Measurements from ENCODE around the gene HHLA2. TPM values are rescaled to one million over a fixed set of nuclear protein-coding genes. Genes with fewer than 3 reads are reported as not detected.
"Not testable (repeated sequence)": the region's sequence is repeated elsewhere in the genome, so short reads cannot be mapped to it uniquely, and the experiment has no call there.

HHLA2 gene
- total RNA-seq, 1 donor: not detected

DNA sequence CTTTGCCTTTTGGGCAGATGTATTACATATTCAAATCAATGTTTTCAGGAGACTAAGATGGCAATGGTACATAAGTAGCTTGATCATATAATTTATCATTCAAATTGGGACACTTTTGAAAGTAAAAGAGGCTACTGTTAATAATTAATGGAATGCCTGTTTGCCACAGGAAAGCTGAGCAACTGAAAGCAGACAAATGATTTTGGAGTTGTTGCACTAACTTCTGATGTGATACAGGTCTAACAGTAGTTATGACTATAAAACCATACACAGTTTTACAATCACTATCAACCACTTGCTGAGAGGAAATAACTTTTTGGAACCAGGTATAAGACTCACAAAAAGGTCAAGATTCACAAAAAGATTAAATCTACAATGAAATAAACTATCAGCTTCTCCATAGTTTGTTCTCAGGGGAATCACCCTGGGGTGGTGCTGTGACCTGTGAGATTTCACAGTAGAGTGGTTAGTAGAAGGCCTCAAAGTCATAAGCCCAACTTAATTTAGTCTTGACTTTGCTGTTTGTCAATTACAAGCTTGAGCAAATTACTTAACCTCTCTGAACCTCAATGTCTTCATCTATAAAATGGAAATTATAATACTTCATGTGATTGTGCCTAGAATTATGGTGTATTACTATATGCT lies 42.7 kb downstream of the HHLA2 start:
- no peak for DNase-seq (ENCODE audit: low read depth in 2 of 3, low spot score in 2 of 3)

DNA sequence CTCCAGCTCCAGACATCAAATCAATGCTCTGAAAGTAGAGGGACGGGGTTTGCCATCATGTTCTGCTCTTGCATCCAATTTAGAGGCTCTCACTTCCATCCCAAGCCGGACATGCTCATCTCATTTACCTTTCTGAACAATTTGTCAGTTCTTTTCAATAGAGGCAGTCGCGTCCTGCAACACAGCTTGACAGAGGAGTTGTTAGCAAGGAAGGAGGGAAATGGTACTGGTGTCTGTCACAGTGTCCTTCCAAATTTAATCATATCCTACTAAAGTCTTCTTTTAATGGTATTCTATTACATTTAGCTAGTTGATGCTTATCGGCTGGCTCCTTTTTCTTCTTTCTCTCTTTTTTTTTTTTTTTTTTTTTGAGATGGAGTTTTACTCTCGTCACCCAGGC lies 45.6 kb downstream of the HHLA2 start:
- no peak for DNase-seq (ENCODE audit: low read depth in 2 of 3, low spot score in 2 of 3)

DNA sequence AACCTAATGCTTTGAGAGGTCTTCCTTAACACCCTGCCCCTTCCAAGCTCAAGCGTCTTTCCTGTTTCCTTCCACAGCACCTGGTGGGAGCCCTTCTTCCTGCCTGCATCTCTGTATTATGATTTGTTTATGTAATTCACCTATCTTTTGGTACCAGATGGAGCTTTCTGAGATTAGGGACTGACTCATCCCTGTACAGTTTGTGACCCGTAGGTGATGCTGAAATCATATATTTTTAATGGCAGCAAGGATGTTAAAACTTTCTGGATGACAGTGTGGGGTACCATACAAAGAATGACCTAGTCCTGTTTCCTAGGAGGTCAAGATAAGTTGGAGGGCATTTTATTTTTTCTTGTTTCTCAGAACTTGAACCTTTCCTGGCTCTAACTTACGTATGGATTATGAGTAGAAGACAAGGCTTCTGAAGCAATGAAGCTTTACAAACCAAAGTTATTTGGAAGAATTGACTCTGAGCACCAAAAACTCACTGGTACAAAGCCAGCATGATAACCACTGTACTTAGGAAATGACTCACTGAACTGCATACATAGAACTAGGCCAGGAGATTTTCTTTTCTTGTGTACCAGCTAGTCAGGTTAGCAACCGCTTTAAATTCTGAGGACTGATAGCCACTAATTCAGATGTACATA lies 46.6 kb downstream of the HHLA2 start:
- DNase-seq (ENCODE audit: low read depth in 2 of 3, low spot score in 2 of 3): no peak

DNA sequence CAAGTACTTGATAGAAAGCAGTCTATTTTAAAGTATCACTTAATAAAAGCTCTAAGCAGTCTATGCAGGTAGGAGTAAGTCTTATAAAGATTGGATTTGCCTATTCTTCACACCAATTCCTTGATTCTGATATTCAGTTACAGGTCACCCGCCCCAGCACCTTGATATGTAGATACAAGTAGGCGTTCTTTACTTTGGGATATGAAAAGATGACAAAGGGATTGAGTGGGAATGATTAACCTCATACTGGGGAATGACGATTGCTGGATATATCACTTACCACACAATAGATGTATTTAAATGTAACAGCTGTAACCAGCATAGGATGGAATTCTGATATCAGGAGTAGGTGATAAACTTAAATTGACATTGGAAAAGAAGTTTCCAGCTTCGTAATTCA lies 47.1 kb downstream of the HHLA2 start:
- no peak for DNase-seq (ENCODE audit: low read depth in 2 of 3, low spot score in 2 of 3)

DNA sequence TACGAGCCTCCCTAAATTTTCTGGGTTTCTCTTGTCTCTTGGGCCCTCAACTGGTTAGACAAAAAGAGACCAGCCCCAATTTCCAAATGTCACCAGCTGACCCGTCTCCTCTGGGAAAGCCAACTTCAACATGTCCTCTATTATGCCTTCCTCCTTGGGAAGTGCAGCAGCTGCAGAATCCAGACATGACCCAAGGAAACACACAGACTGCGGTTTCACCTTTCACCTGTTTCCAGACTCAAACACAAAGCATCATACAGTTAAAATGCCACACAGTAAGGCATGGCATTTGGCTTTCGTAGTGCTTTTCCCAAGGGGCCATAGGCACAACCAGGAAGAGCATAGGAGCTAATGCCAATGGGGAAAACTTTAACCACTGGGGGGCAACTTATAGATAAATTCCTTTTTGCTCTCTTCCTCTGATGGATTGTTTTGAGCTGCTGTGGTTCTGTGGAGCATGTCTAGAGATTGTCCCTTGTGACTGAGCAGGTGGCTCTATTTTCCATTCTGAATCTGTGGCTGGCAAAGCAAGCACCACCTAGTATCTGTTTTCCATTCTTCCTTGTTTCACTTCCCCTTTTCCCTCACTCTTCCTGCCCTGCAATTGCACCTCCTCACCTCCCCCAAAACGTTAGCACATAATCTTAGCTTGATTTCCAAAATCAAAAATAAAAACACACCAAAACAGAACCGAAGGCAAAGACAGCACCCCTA lies 49.3 kb downstream of the HHLA2 start:
- no peak for DNase-seq (ENCODE audit: low read depth in 2 of 3, low spot score in 2 of 3)

DNA sequence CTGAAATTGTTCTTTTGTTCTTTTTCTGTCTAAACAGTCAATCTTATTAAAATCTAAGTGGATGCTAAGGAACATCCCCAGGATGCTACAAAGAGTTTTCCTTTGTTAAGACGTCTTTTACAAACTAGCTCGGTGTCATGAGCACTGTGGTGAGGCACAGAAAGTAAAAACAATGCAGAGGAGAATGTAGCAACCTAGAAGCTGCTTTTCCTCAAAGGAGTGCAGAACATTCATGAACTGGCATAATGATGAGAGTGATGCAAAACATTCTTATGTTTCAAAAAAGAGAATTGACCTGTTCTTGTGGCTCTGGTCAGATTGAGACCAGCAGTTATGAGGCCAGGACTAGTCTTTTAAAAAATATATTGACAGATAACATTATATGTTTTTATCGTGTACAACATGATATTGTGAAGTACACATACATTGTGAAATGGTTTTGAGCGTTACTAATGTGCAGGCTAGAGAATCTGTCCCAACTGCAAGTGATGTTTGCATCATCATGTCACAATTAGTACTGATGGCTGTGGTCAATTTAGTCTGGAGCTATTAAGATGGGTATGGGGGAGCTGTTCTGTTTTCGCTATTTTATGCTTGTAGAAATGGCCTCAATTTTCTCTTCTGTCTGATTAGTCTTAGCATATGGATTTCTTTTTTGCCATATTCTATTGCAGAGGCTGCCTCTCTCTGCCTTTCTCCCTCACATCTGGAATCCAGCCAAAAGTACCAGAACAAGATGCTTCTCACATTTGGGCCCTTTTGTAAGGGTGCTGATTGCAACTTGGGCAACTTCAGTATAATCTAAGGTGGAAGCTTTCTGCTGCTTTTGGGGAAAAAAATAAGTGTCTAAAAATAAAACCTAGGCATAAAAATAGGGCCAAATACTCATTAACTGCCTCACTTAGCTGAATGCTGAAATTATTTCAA lies 50.2 kb downstream of the HHLA2 start:
- DNase-seq (ENCODE audit: low read depth in 2 of 3, low spot score in 2 of 3): no peak

DNA sequence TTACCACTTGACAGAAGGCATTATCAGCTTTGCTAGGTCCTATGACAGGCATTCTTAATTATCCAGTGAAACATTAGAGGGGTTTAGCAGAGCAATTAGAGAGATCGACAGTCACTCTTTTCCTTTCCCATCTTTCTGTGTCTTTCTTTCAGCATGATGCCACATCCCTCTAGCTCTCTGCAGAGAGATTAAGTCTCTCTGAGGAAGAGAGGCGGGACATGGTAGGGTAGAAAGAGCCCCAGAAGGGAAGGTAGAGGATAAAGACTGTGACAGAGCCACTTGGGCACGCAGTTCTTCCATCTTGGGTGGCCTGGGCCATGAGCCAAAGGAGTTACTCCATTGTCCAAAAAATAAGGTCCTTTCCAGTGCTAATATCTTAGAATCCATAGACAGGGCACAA lies 55.8 kb downstream of the HHLA2 start:
- DNase-seq (ENCODE audit: low read depth in 2 of 3, low spot score in 2 of 3): no peak

DNA sequence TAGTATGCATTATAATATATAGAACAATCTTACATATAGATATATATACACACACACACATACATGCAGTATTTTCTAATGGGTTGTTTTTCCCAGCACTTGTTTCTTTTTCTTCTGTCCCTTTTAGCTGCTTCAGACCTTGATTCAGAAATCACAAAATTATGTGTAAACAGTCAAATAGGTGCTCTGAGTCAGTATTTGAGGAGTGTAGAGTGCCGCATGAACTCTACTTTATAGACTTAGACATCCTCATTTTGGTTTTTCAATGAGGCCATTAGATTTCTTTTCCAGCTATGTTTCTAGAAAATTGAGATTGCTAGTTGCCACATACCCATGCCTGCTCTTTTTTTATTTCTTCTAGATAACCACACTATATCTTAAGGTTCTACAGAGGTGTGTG lies 58.2 kb downstream of the HHLA2 start:
- DNase-seq (ENCODE audit: low read depth in 2 of 3, low spot score in 2 of 3): no peak

DNA sequence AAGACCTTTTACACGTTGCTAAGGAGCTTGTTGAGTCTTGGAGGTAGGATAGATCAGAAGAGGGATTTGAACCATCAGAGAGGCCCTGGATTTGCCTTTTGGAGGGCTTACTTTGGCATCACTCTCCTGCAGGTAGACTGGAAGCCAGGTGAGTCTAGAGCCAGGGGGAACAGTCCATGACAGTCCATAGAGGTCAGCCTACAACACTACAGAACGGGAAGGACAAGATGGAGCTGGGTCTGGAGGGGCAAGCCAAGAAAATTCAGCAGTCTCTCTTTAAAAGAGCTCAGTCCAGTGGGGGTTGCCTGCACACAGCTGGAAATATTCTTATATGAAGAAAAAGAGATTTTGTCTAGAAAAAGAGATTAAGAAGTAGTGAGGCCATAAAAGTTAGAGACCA lies 60.7 kb downstream of the HHLA2 start:
- no peak for DNase-seq (ENCODE audit: low read depth in 2 of 3, low spot score in 2 of 3)

DNA sequence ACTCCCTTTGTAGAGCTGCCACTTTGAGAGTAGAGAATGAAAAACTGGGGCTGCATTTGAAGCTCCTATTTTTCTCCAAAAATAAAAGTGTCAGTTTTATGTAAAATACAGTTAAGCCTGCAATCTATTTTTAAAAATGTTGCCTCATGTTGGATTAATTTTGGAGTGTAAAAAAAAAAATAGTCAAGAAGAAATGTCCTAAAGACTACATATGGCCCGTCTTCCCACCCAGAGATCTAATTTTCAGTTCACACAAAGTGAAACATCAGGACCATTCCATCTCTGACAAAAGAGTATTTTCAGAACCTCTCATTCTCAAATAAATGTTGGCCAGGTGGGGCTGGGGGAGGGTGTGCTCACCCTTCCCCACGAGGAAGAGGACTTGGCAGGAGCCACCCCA lies 62.7 kb downstream of the HHLA2 start:
- DNase-seq (ENCODE audit: low read depth in 2 of 3, low spot score in 2 of 3): no peak

DNA sequence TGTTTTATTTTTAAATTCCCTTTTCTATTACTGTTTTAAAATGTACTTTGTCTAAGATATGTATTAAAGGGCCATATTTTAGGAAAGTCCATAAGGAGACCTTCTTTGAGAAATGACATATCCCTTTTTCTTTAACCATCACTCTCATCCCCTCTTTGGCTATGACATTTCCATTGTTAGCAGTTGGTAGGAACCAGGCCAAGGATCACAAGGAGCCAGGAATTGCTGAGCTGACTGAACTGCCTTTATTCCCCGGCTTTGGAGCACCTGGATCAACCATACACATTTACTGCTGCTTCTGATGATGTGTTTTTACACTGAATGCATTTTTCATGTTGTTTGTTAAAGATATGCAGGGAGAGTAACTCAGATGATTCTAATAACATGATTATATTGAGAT lies 79.7 kb downstream of the HHLA2 start:
- DNase-seq (ENCODE audit: low read depth in 2 of 3, low spot score in 2 of 3): no peak

DNA sequence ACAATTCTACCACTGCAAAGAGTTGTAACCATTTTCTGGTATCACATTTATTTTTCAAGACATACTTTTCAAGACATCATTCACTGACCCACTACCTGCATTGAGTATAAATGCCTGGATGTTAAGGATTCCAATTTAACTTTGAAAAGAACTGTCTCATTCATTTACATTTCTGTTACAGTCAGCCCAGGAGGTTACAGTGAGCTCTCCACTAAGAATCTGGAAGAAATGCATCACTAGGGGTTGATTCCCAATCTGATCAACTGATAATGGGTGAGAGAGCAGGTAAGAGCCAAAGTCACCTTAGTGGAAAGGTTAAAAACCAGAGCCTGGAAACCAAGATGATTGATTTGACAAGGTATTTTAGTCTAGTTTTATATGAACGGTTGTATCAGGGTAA lies 81.0 kb downstream of the HHLA2 start:
- DNase-seq (ENCODE audit: low read depth in 2 of 3, low spot score in 2 of 3): no peak

DNA sequence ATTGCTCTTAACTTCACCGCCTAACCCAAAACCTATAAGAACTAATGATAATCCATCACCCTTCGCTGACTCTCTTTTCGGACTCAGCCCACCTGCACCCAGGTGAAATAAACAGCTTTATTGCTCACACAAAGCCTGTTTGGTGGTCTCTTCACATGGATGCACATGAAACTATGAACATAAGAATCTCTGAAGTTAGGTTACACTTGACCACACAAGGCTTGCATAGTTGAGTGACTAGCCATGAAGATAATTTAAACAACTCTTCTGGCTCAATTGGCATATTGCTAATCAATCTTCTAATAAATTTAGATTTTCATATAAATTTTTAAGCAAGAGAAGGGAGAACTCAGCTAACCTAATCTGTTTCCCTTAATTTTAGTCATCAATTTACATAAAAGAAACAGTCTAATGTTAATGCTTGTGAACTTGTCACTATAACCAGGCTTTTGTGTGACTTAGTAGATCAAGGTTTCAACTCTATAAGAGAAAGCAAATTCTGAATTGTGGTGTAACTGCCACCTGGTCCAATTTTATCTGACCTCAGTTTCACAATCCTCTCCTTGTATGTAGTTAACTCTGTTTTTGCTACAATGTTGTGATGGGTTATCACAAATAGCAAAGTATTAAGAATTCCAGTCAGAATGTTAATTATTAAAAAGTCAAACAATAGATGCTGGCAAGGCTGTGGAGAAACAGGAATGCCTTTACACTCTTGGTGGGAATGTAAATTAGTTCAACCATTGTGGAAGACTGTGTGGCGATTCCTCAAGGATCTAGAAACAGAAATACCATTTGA lies 82.0 kb downstream of the HHLA2 start:
- no peak for DNase-seq (ENCODE audit: low read depth in 2 of 3, low spot score in 2 of 3)

DNA sequence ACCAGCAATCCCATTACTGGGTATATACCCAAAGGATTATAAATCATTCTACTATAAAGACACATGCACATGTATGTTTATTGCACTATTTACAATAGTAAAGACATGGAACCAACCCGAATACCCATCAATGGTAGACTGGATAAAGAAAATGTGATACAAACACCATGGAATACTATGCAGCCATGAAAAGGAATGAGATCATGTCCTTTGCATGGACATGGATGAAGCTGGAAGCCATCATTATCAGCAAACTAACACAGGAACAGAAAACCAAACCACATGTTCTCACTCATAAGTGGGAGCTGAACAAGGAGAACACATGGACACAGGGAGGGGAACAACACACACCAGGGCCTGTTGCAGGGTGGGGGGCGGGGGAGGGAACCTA lies 82.6 kb downstream of the HHLA2 start:
- not testable (repeated sequence) for DNase-seq (ENCODE audit: low read depth in 2 of 3, low spot score in 2 of 3)

DNA sequence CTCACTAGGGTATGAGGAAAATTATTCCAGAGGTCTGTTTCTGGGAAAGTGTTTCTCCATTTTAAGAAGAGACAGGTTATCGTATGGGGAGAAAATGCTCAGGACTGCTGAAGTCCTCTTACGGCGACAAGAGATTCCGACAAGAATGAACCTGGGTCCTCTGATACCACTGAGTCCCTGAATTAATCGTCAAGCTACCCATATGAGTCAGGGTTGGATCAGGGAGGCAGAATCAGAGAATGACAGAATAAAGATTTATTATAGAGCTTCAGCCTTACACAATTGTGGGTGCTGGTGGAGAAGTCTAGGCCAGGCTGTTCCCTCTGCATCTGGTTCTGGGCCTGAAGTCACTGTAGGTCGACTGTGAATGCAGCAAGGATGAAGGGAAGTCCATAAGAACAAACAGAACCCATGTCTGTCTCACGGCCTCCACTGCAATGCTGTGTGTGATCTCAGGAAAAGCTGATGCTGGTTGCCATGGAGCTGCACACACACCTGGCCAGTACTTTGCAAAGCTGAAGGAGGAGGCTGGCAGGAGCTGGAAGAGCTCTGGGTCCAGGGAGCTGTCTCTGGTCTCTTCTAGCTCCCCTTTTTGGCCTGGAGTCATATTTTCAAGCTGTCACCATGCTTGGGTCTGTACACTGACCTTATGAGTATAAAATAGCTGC lies 83.9 kb downstream of the HHLA2 start:
- no peak for DNase-seq (ENCODE audit: low read depth in 2 of 3, low spot score in 2 of 3)

DNA sequence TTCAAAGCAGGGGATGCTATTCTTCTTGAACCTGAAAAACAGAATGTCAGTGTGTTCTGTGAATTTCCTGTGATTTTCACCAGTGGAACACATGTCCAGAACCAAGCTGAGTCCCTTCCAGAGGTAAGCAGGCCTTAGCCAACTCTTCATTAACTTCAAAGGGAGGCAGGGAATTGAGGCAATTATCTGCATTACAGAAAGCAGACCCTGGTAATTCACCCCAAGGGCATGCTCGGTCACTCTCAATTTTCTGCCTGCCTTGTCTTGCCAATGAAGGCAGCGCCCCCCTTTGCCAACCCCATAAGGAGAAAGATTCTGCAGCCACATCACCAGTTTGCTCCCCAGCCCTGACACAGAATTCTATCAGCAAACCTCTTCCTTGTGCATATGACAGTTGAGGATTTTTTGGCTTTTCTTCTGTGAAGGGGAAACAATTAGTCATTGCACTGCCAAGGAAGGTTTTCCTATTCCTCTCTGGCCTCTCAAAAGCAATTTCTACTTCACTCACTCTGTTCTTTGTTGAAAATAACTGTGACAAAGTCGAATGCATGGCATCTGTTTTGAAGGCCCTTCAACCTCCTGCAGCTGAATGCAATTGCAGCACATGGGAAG lies 85.3 kb downstream of the HHLA2 start:
- DNase-seq (ENCODE audit: low read depth in 2 of 3, low spot score in 2 of 3): no peak

DNA sequence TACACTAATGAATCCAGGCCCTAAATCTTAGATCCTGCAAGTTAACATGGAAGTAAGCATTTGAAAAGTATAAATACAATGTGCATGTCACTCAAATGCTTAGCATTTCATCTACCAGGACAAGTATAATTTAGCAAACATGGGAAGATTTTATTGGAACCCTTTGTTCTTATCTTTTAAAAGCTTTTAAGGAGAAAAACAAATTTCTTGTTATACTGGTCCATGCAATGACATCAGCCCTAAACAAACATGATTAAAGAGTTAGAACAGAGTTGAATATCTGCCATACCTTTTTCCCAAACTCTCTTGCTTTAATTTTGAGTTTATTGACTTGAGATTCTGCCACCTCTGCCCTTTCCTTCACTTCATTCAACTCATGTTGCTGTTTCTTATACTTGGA lies 87.0 kb downstream of the HHLA2 start:
- DNase-seq (ENCODE audit: low read depth in 2 of 3, low spot score in 2 of 3): no peak

DNA sequence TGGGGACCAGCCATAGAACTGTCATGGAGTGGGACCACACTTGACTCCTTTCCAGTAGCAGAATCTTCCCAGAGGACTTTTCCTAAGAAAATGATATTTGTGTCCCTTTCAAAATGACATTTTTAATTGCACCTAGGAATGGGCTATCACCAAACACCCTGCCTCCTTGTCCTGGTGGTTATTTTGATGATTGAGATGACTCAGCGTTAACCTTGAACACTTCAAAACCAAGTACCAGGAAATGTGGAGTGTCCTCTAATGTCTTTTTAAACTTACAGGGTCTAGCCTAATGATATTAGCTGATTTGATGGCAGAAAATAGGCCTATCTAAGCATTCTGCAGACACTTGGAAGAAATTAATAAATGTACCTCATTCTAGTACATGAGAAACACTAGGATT lies 90.7 kb downstream of the HHLA2 start:
- DNase-seq (ENCODE audit: low read depth in 2 of 3, low spot score in 2 of 3): no peak
